Measurements from ENCODE around the gene ADAMTS13. TPM values are rescaled to one million over a fixed set of nuclear protein-coding genes. Genes with fewer than 3 reads are reported as not detected.

ADAMTS13 gene
- total and polyA plus RNA-seq, 7 donors, result 0.60 to 3.4 (median 0.82) TPM

GRCh38 chr9:133429214-133429613 lies 7.0 kb downstream of the ADAMTS13 start:
- Histone ChIP-seq H3K4me1 (peaks cover 0 to 18% (median 16%) of the 10 kb centered on the region in 4 donors), H3K4me3 (peak overlapping the region in 1 of 4 donors; percentile 14), H3K9me3 (no peaks in the 10 kb centered on the region), H3K27me3 (peaks cover 11 to 55% (median 27%) of the 10 kb centered on the region in 3 donors), H3K36me3 (no peaks in the 10 kb centered on the region), H3K27ac (no peak overlapping the region)
- WGBS, 2 donors, result 6 to 8% methylated on average over 18 of the region's 18 CpGs
- TF ChIP-seq EP300 (IDR thresholded peaks at IDR 0.05) (no peak), POLR2A (IDR thresholded peaks at IDR 0.05) (no peak), POLR2AphosphoS5 (IDR thresholded peaks at IDR 0.05) (no peak)
- TF ChIP-seq, protein P1, sequence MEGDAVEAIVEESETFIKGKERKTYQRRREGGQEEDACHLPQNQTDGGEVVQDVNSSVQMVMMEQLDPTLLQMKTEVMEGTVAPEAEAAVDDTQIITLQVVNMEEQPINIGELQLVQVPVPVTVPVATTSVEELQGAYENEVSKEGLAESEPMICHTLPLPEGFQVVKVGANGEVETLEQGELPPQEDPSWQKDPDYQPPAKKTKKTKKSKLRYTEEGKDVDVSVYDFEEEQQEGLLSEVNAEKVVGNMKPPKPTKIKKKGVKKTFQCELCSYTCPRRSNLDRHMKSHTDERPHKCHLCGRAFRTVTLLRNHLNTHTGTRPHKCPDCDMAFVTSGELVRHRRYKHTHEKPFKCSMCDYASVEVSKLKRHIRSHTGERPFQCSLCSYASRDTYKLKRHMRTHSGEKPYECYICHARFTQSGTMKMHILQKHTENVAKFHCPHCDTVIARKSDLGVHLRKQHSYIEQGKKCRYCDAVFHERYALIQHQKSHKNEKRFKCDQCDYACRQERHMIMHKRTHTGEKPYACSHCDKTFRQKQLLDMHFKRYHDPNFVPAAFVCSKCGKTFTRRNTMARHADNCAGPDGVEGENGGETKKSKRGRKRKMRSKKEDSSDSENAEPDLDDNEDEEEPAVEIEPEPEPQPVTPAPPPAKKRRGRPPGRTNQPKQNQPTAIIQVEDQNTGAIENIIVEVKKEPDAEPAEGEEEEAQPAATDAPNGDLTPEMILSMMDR (IDR thresholded peaks at IDR 0.05), result no peak
- no peak for DNase-seq
- intact Hi-C loops (cut with DNase I), result no loop called here

DNA sequence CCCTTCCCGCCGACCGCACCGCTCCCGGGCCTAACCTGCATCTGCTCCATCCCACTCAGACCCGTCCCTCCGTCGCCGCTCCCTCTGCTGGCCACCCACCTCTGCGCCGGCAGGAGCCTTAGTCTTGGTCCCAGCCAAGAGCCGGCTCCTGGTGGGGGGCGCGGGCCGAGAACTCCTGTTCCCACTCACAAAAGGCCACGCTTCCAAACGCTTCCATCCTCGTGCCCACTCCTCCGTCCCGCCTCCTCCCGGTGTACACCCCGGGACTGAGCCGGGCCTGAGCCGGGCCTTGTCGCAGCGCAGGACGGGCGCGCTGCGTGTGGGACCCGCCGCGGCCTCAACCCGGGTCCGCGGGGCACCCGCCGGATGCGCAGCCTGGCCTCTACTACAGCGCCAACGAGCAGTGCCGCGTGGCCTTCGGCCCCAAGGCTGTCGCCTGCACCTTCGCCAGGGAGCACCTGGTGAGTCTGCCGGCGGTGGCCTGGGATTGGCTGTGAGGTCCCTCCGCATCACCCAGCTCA lies 7.5 kb downstream of the ADAMTS13 start:
- intact Hi-C loops (cut with DNase I), result no loop called here
- TF ChIP-seq POLR2A (IDR thresholded peaks at IDR 0.05) (no peak), EP300 (IDR thresholded peaks at IDR 0.05) (no peak), POLR2AphosphoS5 (IDR thresholded peaks at IDR 0.05) (no peak)
- TF ChIP-seq, protein P1 (IDR thresholded peaks at IDR 0.05), result no peak
- no peaks in the 10 kb centered on the region for H3K36me3 ChIP-seq
- 32 to 47% methylated on average over 49 of the region's 49 CpGs for WGBS, 2 donors
- H3K4me1 ChIP-seq, result peaks cover 0 to 18% (median 16%) of the 10 kb centered on the region in 4 donors
- H3K9me3 ChIP-seq, result no peaks in the 10 kb centered on the region
- no peak overlapping the region for H3K4me3 ChIP-seq
- H3K27ac ChIP-seq, result no peak overlapping the region
- peaks cover 11 to 51% (median 27%) of the 10 kb centered on the region in 3 donors for H3K27me3 ChIP-seq
- no peak for DNase-seq

GRCh38 chr9:133430244-133430643 lies 8.1 kb downstream of the ADAMTS13 start:
- TF ChIP-seq POLR2A (IDR thresholded peaks at IDR 0.05) (no peak), POLR2AphosphoS5 (IDR thresholded peaks at IDR 0.05) (no peak), EP300 (IDR thresholded peaks at IDR 0.05) (no peak)
- TF ChIP-seq, protein P1 (IDR thresholded peaks at IDR 0.05), result no peak
- no peak for DNase-seq
- no peak overlapping the region for H3K4me3 ChIP-seq
- no peaks in the 10 kb centered on the region for H3K36me3 ChIP-seq
- WGBS, 2 donors, result 93 to 95% methylated on average over 1 of the region's 1 CpG
- H3K4me1 ChIP-seq, result peaks cover 0 to 18% (median 16%) of the 10 kb centered on the region in 4 donors
- intact Hi-C loops (cut with DNase I), result no loop called here
- H3K27ac ChIP-seq, result no peak overlapping the region
- no peaks in the 10 kb centered on the region for H3K9me3 ChIP-seq
- peaks cover 11 to 47% (median 27%) of the 10 kb centered on the region in 3 donors for H3K27me3 ChIP-seq

DNA sequence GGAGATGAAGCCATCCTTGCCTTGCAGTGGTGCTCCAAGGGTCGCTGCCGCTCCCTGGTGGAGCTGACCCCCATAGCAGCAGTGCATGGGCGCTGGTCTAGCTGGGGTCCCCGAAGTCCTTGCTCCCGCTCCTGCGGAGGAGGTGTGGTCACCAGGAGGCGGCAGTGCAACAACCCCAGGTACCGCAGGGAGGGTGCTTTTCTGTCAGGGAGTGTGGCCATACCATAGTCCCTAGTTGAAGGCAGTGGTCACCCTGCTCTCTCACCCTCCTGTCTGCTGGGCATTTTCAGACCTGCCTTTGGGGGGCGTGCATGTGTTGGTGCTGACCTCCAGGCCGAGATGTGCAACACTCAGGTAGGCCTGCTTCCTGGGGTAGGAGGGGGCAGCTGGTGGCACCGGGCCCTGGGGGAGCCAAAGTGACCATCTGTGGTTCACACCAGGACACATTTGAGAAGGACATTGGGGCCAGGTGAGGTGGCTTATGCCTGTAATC lies 11.2 kb downstream of the ADAMTS13 start:
- intact Hi-C loops (cut with DNase I), result no loop called here
- H3K4me1 ChIP-seq, result peaks cover 0 to 16% (median 12%) of the 10 kb centered on the region in 4 donors
- H3K27ac ChIP-seq, result no peak overlapping the region
- H3K4me3 ChIP-seq, result no peak overlapping the region
- H3K9me3 ChIP-seq, result no peaks in the 10 kb centered on the region
- no peak for DNase-seq
- WGBS, 2 donors, result 90% methylated on average over 11 of the region's 11 CpGs
- no peaks in the 10 kb centered on the region for H3K36me3 ChIP-seq
- TF ChIP-seq, protein P1 (IDR thresholded peaks at IDR 0.05), result no peak
- TF ChIP-seq POLR2A (IDR thresholded peaks at IDR 0.05) (no peak), POLR2AphosphoS5 (IDR thresholded peaks at IDR 0.05) (no peak), EP300 (IDR thresholded peaks at IDR 0.05) (no peak)
- peaks cover 5 to 16% (median 15%) of the 10 kb centered on the region in 3 donors for H3K27me3 ChIP-seq
